GM19193 (cell line): ENCODE results near the gene HES6.

Source experiments
- POLR2A ChIP-seq: IDR thresholded peaks from 4 replicates; pipeline ENCODE4 v1.6.1; 2011; ENCODE audit not compliant: insufficient read depth, insufficient read length; ENCODE audit errors: extremely low read depth

The HES6 gene, protein sequence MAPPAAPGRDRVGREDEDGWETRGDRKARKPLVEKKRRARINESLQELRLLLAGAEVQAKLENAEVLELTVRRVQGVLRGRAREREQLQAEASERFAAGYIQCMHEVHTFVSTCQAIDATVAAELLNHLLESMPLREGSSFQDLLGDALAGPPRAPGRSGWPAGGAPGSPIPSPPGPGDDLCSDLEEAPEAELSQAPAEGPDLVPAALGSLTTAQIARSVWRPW

DNA sequence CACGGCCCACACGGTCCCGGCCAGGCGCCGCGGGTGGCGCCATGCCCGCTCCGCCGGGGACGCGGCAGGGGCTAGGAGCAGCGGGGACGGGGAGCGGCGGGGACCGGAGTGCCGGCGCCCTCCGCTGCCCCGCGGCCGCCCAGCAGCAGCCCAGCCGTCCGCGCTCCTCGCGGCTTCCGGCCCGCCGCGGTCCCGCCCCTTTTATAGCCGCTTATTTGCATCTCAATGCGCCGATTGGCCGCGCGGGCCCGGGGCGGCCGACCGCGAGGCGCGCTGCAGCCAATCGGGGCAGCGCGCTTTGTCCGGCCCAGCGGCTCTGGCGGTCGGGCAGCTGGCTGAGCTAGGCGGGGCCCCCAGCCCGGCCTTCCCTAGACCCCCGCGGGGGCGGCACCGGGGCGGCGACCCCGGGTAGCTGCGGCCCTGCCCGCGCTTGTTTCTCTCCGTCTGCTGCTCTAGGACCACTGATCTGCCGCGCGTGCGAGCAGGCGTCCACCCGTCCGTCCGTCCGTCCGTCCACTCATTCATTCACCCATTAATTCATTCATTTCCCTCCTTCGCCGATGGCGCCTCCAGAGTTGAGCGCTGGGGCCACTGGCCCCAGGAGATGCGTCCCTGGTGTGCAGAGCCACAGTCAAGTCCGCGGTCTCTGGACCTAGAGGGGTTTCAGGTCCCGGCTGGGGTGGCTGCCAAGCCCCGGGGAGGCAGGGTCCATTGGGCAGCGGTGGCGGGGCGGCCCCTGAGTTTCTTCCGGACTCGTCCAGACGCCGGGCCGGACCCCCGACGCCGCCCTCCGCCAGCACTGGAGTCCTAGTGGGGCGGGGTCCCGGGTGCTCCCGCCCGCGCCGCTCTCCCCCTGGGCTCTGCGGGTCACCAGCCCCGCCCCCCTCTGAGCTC, at the start of gene HES6:
HES6 (minus strand) TSS at position 176 of the 894 bp plus-strand sequence; CDS start at position 43, 133 bp downstream.
- peak; percentile 89 for TF ChIP-seq POLR2A

DNA sequence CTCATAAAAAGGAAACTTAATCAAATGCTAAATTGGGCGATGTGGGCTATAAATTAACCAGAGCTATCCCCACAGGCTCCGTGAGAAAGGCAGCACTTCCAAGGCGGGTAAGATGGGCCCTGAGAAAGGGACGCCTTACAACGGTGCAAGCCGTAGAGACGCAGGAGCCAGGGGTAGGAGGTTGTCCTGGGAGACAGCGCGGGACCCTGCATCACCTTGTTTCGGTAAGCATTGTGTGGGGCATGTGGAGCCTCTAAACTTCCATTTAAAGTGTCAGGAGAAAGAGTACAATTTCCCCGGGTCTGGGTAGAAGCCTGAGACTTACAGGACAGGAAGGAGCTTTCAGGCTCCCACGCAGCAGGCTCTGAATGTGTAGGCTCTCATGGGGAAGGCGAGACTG, 49.7 kb upstream of the HES6 start:
- no peak for TF ChIP-seq POLR2A

DNA sequence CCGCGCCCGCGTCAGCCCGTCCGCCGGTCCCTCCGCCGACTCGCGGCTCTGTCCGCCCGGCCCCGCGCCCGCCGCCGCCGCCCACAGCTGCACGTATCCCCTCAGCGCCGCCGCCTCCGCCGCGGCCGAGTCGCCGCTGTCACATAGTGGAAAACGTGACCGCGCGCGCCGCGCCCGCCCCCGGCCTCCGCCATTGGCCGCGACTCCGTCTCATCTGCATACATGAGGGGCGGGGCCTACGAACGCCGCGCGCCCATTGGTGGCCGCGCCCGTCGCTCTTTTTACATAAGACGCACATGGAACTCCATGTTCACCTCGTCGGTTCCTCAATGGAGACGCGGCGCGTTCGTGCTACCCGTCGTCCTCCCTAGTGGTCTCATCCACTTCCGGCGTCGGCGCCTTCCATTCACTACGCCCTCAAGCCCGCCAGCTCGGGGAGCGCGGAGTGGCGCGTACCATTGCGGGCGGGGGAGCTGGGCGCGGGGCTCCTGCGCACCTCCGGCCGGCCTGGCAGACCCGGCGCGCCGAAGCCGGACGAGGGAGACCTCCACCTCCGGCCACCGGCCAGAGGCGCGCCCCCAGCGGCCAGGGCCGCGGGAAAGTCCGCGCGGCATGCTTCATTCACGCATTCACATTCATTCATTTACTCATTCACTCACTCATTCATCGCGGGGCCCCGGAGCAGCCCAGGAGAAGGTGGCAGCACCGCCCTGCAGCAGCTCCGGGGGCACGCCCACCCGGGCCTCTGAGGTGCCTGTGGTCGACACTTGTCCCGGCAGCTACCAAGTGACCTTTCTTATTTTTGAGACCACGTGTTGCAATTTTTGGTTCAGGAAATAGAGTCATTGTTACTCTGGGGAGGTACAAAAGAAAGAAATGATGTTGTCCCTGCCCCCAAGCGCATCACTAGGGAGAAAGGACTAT, 49.1 kb upstream of the HES6 start:
- peak; percentile 71 for TF ChIP-seq POLR2A

DNA sequence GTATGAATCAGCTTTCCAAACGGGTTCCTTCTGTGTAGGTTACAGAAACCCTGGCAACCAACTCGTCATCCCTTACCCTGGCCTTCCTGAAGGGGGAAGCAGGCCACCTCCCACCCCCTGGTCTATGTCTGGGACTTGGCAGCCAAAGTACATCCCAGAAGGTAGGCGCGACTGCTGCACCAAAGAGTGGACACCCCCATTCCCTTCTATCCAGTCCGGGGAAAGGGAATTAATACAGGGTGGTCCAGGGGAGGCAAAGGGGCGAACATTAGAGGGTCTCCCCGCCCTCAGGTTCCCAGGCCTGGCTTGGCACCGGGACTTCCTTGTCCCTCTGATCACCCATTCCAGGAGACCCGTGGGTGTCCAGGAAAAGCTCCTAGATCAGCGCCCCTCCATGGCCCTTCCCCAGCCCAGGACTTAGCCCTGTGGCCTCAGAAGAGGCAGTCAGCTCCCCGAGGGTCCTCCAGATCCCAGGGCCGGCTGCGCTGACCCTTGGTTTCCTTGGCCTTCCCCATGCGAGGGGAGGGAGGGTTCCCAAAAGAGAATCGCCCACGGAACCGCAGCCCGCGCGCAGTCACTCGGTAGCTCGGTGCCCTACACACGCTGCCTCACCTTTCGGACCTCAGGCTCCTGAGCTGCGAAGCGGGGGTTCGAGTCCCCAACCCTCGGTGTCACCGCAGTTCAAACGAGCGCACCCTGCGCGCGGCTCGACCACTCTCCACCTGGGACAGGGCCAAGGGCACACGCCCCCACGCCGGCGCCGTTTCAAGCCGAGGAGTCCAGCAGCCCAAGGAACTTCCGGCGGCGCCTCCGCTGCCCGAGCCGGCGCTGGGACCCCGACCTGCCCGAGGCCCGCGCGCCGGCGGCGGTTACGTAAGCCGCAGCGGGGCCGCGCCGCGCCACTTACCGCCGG, 48.2 kb upstream of the HES6 start, which contains the start of gene PER2:
PER2 (minus strand) TSS at position 874 of the 913 bp plus-strand sequence. CDS start 10,674 bp downstream, outside the sequence.
- TF ChIP-seq POLR2A = no peak

DNA sequence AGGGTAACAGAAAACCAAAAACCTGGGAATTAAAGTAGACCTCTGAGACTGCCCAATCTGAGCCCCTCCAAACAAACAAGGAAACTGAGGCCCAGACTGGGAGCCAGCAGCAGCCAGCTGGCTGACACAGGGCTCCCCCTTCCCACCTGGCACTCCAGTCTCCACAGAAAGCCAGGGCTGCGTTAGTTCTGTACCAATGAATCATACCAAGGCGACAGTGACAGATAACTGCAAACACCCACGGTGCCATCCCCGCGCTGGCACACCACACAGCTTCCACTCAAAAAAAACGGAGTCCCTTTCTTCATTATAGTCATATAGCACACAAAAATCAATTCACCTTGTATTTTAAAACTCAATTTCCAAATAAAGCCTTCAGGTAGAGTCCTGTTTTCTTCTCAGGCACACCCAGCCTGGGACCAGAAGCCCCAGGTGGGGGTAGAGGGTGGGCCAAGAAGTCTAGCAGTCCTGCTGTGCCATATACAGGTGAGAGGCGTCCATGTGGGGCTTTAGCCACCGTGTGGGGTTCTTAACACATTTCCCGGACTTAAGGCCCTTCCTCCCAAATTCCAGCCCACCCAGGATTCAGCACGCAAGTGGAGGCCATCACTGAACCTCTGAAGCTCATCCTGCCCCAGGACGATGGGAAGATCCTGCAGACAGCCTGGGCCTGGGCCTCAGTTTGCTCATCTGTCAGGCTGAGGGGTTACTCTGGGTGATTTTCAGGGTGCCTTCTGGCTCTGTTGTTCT, 47.3 kb upstream of the HES6 start:
- no peak for TF ChIP-seq POLR2A

DNA sequence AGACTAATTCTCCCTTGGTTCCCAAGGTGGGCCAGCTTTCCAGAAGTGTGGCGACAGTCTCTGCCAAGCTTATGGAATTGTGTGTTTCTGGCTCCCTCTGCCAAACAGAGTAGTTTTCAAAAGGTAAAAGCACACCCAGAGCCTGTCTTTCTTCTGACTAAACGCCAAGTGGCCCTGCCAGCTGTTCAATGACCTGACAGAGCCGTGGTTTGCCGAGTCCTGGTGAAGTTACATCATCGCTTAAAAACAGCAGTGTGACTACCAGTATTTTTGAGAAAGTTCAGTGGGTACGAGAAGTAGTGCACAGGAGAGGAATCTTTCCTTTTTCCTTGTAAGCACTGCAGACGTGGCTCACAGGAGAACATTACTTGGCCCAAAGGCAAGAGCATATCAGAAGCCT, 46.7 kb upstream of the HES6 start:
- TF ChIP-seq POLR2A = no peak

DNA sequence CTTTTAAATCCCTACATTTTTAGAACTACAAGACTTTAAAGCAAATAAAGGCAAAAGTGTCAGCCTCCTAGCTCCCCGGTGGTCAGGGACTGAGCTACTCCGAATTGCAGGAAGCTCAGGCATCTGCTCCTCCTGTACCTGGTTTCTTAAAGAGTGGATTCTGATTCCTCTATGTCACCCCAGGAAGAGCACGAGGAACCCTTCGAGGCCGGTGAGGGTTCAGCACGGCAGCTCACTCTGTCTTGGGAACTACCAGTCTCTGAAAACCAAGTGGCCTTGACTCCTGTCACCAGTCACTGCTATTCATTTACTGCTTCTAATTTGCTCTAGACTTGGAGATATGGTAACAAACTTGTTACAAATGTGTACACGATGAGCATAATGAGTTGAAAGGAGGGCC, 46.3 kb upstream of the HES6 start:
- no peak for TF ChIP-seq POLR2A

DNA sequence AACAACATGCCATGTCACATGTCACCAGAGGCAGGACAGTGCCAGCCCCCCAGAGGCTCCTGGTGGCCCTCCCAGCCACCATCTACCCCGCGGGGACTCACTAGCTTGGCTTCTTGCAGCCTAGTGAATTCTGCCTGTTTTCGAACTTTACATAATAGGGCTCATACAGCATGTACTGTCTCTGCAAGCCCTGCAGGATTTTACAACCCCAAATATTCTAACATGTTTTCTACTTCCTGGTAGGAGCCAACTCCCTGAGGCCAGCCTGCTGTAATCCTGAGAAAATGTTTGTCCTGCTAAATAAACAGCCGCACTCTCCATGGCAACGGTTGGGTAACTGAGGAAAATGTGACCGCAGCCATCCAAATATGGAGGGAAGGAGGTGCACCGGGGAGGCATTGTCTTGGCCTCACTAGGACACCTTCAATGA, 45.8 kb upstream of the HES6 start:
- no peak for TF ChIP-seq POLR2A

DNA sequence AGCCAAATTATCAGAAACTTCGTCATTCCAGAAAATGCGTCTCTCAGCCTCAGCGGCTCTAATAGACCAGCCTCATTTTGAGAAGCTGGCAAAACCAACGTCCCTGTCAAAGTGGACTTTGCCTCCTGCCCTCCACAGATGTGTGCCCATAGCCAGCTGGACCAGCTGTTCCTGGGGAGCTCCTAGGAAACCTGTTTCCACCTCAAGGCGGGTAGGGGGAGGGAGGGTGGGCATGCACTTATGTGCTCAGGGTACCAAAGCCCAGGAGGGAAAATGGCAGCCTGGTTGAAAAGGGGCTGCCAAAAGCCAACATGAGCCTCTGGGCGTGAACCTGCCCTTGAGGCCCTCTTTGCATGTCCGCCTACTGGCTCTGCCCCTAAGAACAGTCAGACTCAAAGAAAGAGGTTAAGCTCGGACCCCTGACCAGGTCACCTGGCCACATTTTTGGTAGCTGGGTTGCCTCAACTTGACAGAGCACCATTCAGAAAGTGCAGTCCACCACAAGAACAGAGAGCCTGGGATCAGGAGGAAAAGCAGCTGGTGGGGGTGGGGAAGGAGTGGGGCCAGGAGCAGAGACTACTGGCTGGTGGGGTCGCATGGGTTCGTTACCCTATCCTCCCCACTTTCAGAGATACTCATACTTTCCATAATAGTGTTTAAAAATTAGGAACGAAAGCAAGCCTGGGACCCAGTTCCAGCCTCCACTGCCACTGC, 45.1 kb upstream of the HES6 start:
- no peak for TF ChIP-seq POLR2A

DNA sequence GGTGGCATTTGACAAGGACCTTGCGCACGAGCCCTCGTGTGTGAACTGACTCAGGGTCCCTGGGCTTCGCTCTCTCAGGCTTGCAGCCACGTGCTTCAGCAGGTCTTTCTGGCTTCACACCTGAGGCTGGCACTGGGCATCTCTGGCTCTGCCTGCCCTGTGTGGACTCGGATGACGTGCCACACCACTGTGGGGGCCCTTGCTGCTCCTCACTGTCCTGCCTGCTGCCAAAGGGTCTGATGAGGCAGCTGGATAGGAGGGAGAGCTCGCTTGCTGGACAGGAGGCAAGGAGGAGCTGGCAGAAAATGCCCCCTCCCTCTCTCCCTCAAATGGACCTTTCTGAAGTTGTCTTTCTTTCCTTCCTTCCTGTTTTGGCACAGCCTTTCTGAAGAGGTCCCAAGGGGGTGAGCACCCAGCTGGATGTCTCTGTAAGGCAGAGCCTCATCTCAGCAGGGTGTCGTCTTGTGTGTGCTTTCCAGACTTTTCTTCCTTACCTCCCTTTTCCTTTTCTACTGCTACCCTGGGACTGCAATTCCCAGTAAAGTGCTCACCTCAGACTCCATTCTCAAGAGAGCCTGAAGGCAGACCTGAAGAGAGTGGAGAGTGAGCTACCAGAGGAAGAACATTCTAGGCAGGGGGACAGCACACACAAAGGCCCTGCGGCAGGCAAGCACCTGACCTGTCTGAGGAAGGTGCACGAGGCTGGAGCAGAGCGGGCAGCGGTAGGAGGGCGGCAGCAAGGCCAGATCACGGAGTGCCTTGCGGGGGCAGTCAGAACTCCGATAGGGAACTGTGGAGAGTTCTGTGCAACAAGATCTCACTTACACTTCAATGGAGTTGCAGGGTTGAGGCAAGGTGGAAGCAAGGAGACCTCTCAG, 43.3 kb upstream of the HES6 start:
- no peak for TF ChIP-seq POLR2A

DNA sequence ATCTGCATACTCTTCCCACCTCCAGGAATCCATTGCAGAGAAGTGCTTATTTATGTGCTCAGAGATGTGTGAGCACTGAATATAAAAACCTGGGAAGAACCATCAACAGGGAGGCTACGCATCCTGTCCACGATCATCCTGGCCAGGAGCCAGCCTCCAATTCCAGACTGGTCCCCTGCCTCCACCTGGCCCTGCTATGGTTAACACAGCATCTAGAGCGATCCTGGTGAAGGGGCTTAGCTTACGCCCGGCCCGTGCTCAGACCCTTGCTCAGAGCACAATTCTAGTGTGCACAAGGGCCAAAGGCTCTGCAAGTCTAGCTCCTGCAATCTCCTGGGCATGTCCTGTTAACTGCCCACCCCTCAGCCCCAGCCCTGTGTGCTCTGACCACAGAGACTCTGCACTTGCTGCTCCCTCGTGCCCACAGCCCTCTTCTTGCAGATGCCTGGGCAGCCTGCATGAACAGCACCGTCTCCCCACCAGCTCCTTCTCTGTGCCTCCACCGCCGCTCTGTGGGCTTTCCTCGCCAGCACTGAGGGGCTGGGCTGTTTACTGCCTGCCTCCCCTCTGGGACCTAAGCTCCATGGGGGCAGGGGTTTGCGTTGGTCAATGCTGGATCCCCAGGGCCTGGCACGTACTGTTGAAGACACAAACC, 42.1 kb upstream of the HES6 start:
- TF ChIP-seq POLR2A = no peak

DNA sequence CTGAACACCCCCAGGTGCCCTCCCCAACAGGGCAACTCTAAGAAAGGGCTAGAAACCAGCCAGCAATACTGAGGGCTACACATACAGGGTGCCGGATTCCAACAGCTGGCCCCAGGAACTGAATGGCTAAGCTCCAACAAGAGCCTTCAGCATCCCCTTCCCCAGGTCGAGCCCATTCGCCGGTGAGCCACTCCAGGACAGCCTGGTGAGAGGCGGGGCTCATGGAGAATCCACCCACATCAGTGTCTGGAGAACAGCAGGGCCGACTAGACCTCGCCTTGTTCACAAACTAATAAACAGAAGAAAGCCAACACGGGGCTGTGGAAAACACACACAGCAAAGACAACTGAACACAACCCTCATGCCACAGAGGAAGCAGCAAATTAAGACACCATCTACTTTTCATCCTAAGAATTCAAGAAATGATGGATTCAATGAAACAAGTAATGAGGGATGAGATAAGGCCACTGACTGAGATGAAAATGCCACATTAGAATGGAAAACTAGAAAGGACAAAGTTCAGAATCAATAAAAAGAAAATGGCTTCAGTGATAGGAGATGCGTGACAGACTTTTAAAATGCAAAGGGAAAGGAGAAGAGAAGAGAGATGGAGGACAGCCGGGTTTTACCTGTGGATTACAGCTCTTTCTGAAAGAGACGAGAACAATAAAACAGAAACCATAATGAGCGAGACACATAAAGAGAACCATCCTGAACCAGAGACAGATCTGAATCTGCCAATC, 40.4 kb upstream of the HES6 start:
- no peak for TF ChIP-seq POLR2A
